K562 (cell line): Measurements from ENCODE around the gene TMEM170A. TPM values are rescaled to one million over a fixed set of nuclear protein-coding genes. Genes with fewer than 3 reads are reported as not detected.

Source experiments
- ATAC-seq: fragments of 200-7000 bp; cut with Tn5 transposase; 3 replicates; pipeline ENCODE4 v1.9.1; 2020; ENCODE audit warnings: moderate library complexity
- Bru-seq: library from RNA; stranded (reverse); fragments of 400-500 nt; gene quantifications from one replicate; lab custom pipeline; 2021; lab: Mats Ljungman, UMichigan
- BruChase-seq, 2 experiments: library from RNA; stranded (reverse); fragments of 400-500 nt; gene quantifications; one replicate each; lab custom pipeline; 2021; lab: Mats Ljungman, UMichigan
- BruUV-seq: library from RNA; stranded (reverse); fragments of 400-500 nt; replicated peaks from 2 replicates; lab custom pipeline; 2021; lab: Mats Ljungman, UMichigan
- CTCF ChIA-PET: fragments of 300-600 bp; formaldehyde crosslinking; extraction: SDS; loops from one replicate; lab custom pipeline; 2021; ENCODE audit warnings: low intra/inter-chr PET ratio; lab: Yijun Ruan, JAX
- POLR2A ChIA-PET: fragments of 300-600, 350-650 bp; sonication (Branson Sonifier 250); formaldehyde crosslinking; extraction: SDS; loops from one replicate; lab custom pipeline; 2021; ENCODE audit warnings: antibody characterized with exemption, inconsistent platforms; lab: Yijun Ruan, JAX
- DNase-seq, 4 experiments: peaks; one replicate each; pipeline versions ENCODE4 v3.0.0 to v3.0.0-alpha.2; 2011 to 2018; ENCODE audit warnings: low spot score in 3 of 4, mixed read lengths in 3 of 4; ENCODE audit errors: extremely low read depth in 1 of 4
- FAIRE-seq: peaks from 2 replicates; lab custom pipeline; 2011; peaks lifted over from hg19 to GRCh38; lab: Jason Lieb, UNC
- H2AFZ ChIP-seq: 2 replicates; pipeline ENCODE4 v1.6.0; 2011; ENCODE audit warnings: low read depth, low read length, control low read depth, inconsistent platforms
- H3K27ac ChIP-seq: fragments of 200-600 bp; 3 replicates; pipeline ENCODE4 v1.8.0; 2011; ENCODE audit warnings: low read depth, mild to moderate bottlenecking, control low read depth, inconsistent platforms, low read length, moderate library complexity, mixed read lengths; ENCODE audit errors: extremely low read depth
- H3K27me3 ChIP-seq, 2 experiments: fragments of 300-600 bp in 1 of 2; 2 replicates in 1 of 2; 3 replicates in 1 of 2; pipeline versions ENCODE4 v1.6.0 to v1.8.0; 2011; ENCODE audit warnings: inconsistent platforms in 2 of 2, low read length in 2 of 2, mild to moderate bottlenecking in 1 of 2, mixed read lengths in 1 of 2, moderate library complexity in 1 of 2; ENCODE audit not compliant: control insufficient read depth in 2 of 2, insufficient read depth in 2 of 2
- H3K36me3 ChIP-seq: fragments of 300-600 bp; 3 replicates; pipeline ENCODE4 v1.8.0; 2011; ENCODE audit warnings: mild to moderate bottlenecking, low read length, inconsistent platforms; ENCODE audit not compliant: control insufficient read depth, insufficient read depth
- H3K4me1 ChIP-seq, 2 experiments: fragments of 200-600 bp in 1 of 2; replicated peaks in 1 of 2; 2 replicates in 1 of 2; 3 replicates in 1 of 2; pipeline versions ENCODE4 v1.5.1 to v1.8.0; 2011; ENCODE audit warnings: inconsistent platforms in 2 of 2, low read length in 2 of 2, mild to moderate bottlenecking in 1 of 2, mixed read lengths in 1 of 2, moderate library complexity in 1 of 2; ENCODE audit not compliant: control insufficient read depth in 2 of 2, insufficient read depth in 2 of 2
- H3K4me2 ChIP-seq: 2 replicates; pipeline ENCODE4 v1.6.1; 2011; ENCODE audit warnings: low read length, control low read depth, inconsistent platforms, mixed read lengths; ENCODE audit not compliant: insufficient read depth
- H3K4me3 ChIP-seq: fragments of 200-600 bp; sonication (generic), shearing (Covaris generic); 2 replicates; pipeline ENCODE4 v1.5.1; 2016; ENCODE audit warnings: control low read depth, inconsistent platforms
- H3K79me2 ChIP-seq: fragments of 200-600 bp; 3 replicates; pipeline ENCODE4 v1.8.0; 2011; ENCODE audit warnings: low read length, inconsistent platforms; ENCODE audit not compliant: control insufficient read depth, insufficient read depth
- H3K9ac ChIP-seq, 2 experiments: 2 replicates each; pipeline versions ENCODE4 v1.6.0 to v1.6.1; 2011; ENCODE audit warnings: low read depth in 2 of 2, low read length in 2 of 2, control low read depth in 1 of 2, inconsistent platforms in 1 of 2, mild to moderate bottlenecking in 1 of 2, mixed read lengths in 1 of 2; ENCODE audit not compliant: insufficient read depth in 1 of 2
- H3K9me1 ChIP-seq: one replicate; pipeline ENCODE4 v1.6.0; 2011; ENCODE audit warnings: inconsistent platforms, mild to moderate bottlenecking, low read length, moderate library complexity; ENCODE audit not compliant: control insufficient read depth, insufficient read depth
- H3K9me3 ChIP-seq: replicated peaks from 2 replicates; pipeline ENCODE4 v1.5.1; 2011; ENCODE audit warnings: low read depth, low read length, inconsistent platforms; ENCODE audit not compliant: control insufficient read depth, insufficient read depth
- H4K20me1 ChIP-seq: replicated peaks from 2 replicates; pipeline ENCODE4 v1.6.1; 2011; ENCODE audit warnings: low read length, inconsistent platforms, mixed read lengths; ENCODE audit not compliant: control insufficient read depth, insufficient read depth
- BRD4 ChIP-seq: fragments of 200-600 bp; sonication (generic); IDR thresholded peaks from 2 replicates; pipeline ENCODE4 v1.6.1; 2017; ENCODE audit warnings: inconsistent platforms
- HDAC8 ChIP-seq: fragments of 450-650 bp; IDR thresholded peaks from 2 replicates; pipeline ENCODE4 v1.6.1; 2016; ENCODE audit warnings: mild to moderate bottlenecking, missing genetic modification characterization, moderate library complexity, missing compliant biosample characterization
- MYC ChIP-seq, 2 experiments: fragments of 250-450 bp in 1 of 2; sonication (Bioruptor Pico) in 1 of 2; IDR thresholded peaks; 2 replicates each; pipeline versions ENCODE4 v1.5.1 to v1.6.1; 2012 to 2021; ENCODE audit warnings: low read depth in 2 of 2, borderline replicate concordance in 1 of 2, improper control_type of control experiment in 1 of 2, low read length in 1 of 2, mild to moderate bottlenecking in 1 of 2, moderate library complexity in 1 of 2
- POLR2AphosphoS5 ChIP-seq: IDR thresholded peaks from 2 replicates; pipeline ENCODE4 v1.6.1; 2011; ENCODE audit warnings: mild to moderate bottlenecking, low read depth, low read length, moderate library complexity; ENCODE audit not compliant: control insufficient read depth, insufficient read depth
- WGBS: fragments of 100-300 bp; shearing (Covaris generic); methylation state at CpG from one replicate; pipeline ENCODE4 v1.1.6; 2016; ENCODE audit warnings: low coverage, mixed read lengths; ENCODE audit not compliant: insufficient coverage; ENCODE audit errors: missing lambda C conversion rate; 5-methylcytosine and 5-hydroxymethylcytosine counted together
- in situ Hi-C: fragments of 300-500 bp; cut with MboI; formaldehyde crosslinking; loops from 4 replicates; pipeline ENCODE4 v1.15.0; 2018; ENCODE audit warnings: inconsistent platforms, mixed read lengths
- intact Hi-C: fragments of 100-400 bp; cut with micrococcal nuclease; formaldehyde crosslinking; loops from 2 replicates; pipeline ENCODE4 v1.14.2; 2022
- long read RNA-seq, 3 experiments: library from polyadenylated mRNA in 2 of 3; library from RNA in 1 of 3; unstranded in 2 of 3; stranded (forward) in 1 of 3; transcript quantifications; one replicate each; pipeline ENCODE4 v2.0.0, GENCODE V29; 2019 to 2022
- polyA minus RNA-seq, 3 experiments: library from RNA; depleted of rRNA, polyadenylated mRNA; stranded (reverse); fragments of >200 nt; gene quantifications; 2 replicates each; pipeline ENCODE4 v1.2.3, GENCODE V29; 2011
- polyA plus RNA-seq, 8 experiments: library from polyadenylated mRNA; depleted of rRNA in 4 of 8; stranded (reverse) in 5 of 8; unstranded in 3 of 8; fragments of >200 nt; fragmentation: Nextera tagmentation in 2 of 8; fragmentation: Illumina TruSeq in 1 of 8; extraction: Ambion mirVana in 2 of 8; extraction: Trizol in 1 of 8; gene quantifications; 2 replicates each; pipeline versions ENCODE4 v1.2.1 to v1.2.3, GENCODE V29; 2011 to 2014; ENCODE audit warnings: inconsistent platforms in 1 of 8, missing spikeins in 1 of 8
- total RNA-seq, 7 experiments: library from RNA; depleted of rRNA in 6 of 7; stranded (reverse); fragments of >200 nt in 6 of 7; fragmentation: Illumina TruSeq in 2 of 7; extraction: Trizol in 2 of 7; gene quantifications; 2 replicates each; pipeline versions ENCODE4 v1.2.1 to v1.2.3, GENCODE V29; 2011 to 2021; ENCODE audit warnings: low replicate concordance in 1 of 7
- TF ChIP-seq, protein P1 (sequence below), 3 experiments: fragments of 200-800 bp in 1 of 3; fragments of 250-450 bp in 1 of 3; fragments of 450-650 bp in 1 of 3; sonication (Bioruptor Pico) in 1 of 3; sonication (Bioruptor generic) in 1 of 3; formaldehyde crosslinking in 1 of 3; IDR thresholded peaks; 2 replicates each; pipeline versions ENCODE4 v1.6.1 to v1.8.0; 2016 to 2022; ENCODE audit warnings: mild to moderate bottlenecking in 2 of 3, missing genetic modification characterization in 2 of 3, missing compliant biosample characterization in 1 of 3, moderate library complexity in 1 of 3

The TMEM170A gene, protein sequence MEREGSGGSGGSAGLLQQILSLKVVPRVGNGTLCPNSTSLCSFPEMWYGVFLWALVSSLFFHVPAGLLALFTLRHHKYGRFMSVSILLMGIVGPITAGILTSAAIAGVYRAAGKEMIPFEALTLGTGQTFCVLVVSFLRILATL
- total RNA-seq (2011; cell fraction: chromatin; rRNA removed; ENCODE audit: low replicate concordance): 30.7 and 44.8 TPM in 2 replicates
- 22.4 and 25.5 TPM in 2 replicates for total RNA-seq (2011; cell fraction: nucleolus; rRNA removed)
- 32.1 and 44.1 TPM in 2 replicates for total RNA-seq (2011; cell fraction: nucleoplasm; rRNA removed)
- total RNA-seq (2014; rRNA removed) (11.3 and 15.0 TPM in 2 replicates), total RNA-seq (2014; rRNA removed; fragmentation: Illumina TruSeq; extraction: Trizol) (17.6 and 18.2 TPM in 2 replicates), total RNA-seq (2015; rRNA removed; fragmentation: Illumina TruSeq; extraction: Trizol) (18.4 and 19.0 TPM in 2 replicates), total RNA-seq (2021) (16.6 and 18.0 TPM in 2 replicates), polyA plus RNA-seq (2011; rRNA removed) (28.3 and 30.2 TPM in 2 replicates), polyA plus RNA-seq (2014; fragmentation: Illumina TruSeq; extraction: Trizol) (9.2 and 11.2 TPM in 2 replicates), polyA plus RNA-seq (2014; fragmentation: Nextera tagmentation; extraction: Ambion mirVana) (1 to 10 TPM; 6.1 to 7.3 TPM), polyA plus RNA-seq (2014; rRNA removed) (10.0 and 10.2 TPM in 2 replicates), polyA minus RNA-seq (2011; rRNA and poly(A)+ RNA removed) (27.1 and 27.2 TPM in 2 replicates), Bru-seq, nascent RNA (percentile 64 among the genes with signal in this experiment), BruChase-seq, experiment 1, labeled RNA remaining after a 2-hour chase (percentile 85 among the genes with signal in this experiment), BruChase-seq, experiment 2, labeled RNA remaining after a 6-hour chase (percentile 92 among the genes with signal in this experiment)
- polyA plus RNA-seq (2011; cell fraction: cytosol; rRNA removed): 11.9 and 20.5 TPM in 2 replicates
- polyA plus RNA-seq (2011; cell fraction: nucleus; rRNA removed): 13.3 and 13.8 TPM in 2 replicates
- polyA plus RNA-seq (2012): 9.2 and 10.2 TPM in 2 replicates
- 10.6 and 13.2 TPM in 2 replicates for polyA minus RNA-seq (2011; cell fraction: cytosol; rRNA and poly(A)+ RNA removed)
- polyA minus RNA-seq (2011; cell fraction: nucleus; rRNA and poly(A)+ RNA removed): 8.9 and 17.3 TPM in 2 replicates
- long read RNA-seq, experiment 1, full-length matches to known transcripts: 51 of 77 reads
- long read RNA-seq, experiment 1, partial matches to known transcripts: 4 of 77 reads
- long read RNA-seq, experiment 1, other reads (novel, unspliced or antisense): 22 of 77 reads
- long read RNA-seq, experiment 2, partial matches to known transcripts: 0 of 4 reads
- long read RNA-seq, experiment 2, other reads (novel, unspliced or antisense): 4 of 4 reads
- long read RNA-seq, experiment 3, full-length matches to known transcripts: 14 of 16 reads
- long read RNA-seq, experiment 3, partial matches to known transcripts: 0 of 16 reads
- long read RNA-seq, experiment 3, other reads (novel, unspliced or antisense): 2 of 16 reads

DNA sequence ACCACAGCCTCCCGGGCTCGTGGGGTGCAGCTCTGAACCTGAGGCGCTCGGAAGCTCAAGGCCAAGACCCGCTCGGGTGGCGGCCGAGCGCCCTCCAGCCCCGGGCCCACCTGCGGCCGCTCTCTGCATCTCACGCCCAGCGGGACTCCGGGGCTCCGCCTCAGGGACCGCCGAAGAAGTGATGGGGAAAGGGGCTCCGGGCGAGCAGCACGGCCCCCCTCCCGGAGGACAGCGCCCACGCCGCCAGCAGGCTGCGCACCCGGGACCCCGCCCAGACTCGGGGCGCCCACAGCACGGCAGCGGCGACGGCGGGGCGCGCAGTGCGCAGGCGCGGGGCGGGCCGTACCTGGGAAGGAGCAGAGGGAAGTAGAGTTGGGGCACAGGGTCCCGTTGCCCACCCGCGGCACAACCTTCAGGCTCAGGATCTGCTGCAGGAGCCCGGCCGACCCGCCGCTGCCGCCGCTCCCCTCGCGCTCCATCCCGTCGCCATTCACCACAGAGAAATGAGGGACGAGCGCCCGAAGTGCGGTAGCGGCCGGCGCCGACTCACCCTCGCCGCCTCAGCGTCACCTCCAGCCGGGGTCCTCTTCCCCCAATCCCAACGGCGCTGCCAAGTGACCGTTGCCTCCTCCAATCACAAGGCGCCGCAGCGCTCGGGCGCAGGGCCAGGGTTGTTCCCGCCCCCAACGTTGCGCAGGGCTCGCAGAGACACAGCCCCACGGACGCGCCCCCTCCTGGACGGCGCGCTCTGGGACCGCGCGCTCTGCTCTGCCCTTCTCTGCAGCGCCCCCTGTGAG is at the start of gene TMEM170A:
TMEM170A (minus strand) TSS at position 568 of the 797 bp plus-strand sequence; CDS start at position 479, 89 bp downstream.
- H3K9me3 ChIP-seq: no peaks in the 10 kb centered on the region
- intact Hi-C loops (loop anchor here (2.0 to 5.0 kb wide), 4 partner anchors 32 to 266 kb away; partner anchors contain the start of genes ADAT1 and CFDP1), in situ Hi-C loops (no loop called here)
- H3K27ac ChIP-seq: peak within 1 kb of the TSS; percentile 92
- DNase-seq (peak; percentile 97 to 99 (median 97)), FAIRE-seq (peak; percentile 95), ATAC-seq (peak; percentile 98)
- peaks cover 7% of the 10 kb centered on the region; the same call in 2 of the 3 replicates for H3K36me3 ChIP-seq
- CTCF ChIA-PET: interaction anchor here (0.7 to 1.7 kb wide), 5 partner anchors 31 to 265 kb away, joined by 3 to 6 read pairs (median 4); no protein-coding TSS in a partner anchor
- H3K79me2 ChIP-seq: peaks cover 44% of the 10 kb centered on the region
- POLR2A ChIA-PET: interaction anchor here (0.7 to 1.7 kb wide), 5 partner anchors 10 to 31 kb away, joined by 4 to 7 read pairs (median 5); partner anchors contain the start of gene CFDP1
- H4K20me1 ChIP-seq: no peaks in the 10 kb centered on the region
- WGBS: under 1% methylated on average over 58 of the region's 89 CpGs
- H2AFZ ChIP-seq: peak within 1 kb of the TSS; percentile 98
- peak within 1 kb of the TSS; percentile 82 to 94 for H3K9ac ChIP-seq
- H3K27me3 ChIP-seq: no peaks in the 10 kb centered on the region
- peak within 1 kb of the TSS; percentile 78 for H3K4me3 ChIP-seq
- peaks cover 3 to 9% of the 10 kb centered on the region in 2 experiments; a peak in 4 of 5 replicates for H3K4me1 ChIP-seq
- H3K4me2 ChIP-seq: peak within 1 kb of the TSS; percentile 87
- BruUV-seq: no TSS peak
- no peaks in the 10 kb centered on the region for H3K9me1 ChIP-seq
- TF ChIP-seq POLR2AphosphoS5 (peak; percentile 84; the same call in 1 of the 2 replicates), BRD4 (no peak), MYC (IDR thresholded peaks at IDR 0.05; ENCODE audit: low read depth, low read length) (peak; percentile 86), MYC (CRISPR knock-in tag; IDR thresholded peaks at IDR 0.05; ENCODE audit: borderline replicate concordance, low read depth) (0 out of 2 replicates have a peak, but pooled peaks have one; percentile 68), HDAC8 (tag) (0 out of 2 replicates have a peak, but pooled peaks have one; percentile 41)
- TF ChIP-seq, protein P1, sequence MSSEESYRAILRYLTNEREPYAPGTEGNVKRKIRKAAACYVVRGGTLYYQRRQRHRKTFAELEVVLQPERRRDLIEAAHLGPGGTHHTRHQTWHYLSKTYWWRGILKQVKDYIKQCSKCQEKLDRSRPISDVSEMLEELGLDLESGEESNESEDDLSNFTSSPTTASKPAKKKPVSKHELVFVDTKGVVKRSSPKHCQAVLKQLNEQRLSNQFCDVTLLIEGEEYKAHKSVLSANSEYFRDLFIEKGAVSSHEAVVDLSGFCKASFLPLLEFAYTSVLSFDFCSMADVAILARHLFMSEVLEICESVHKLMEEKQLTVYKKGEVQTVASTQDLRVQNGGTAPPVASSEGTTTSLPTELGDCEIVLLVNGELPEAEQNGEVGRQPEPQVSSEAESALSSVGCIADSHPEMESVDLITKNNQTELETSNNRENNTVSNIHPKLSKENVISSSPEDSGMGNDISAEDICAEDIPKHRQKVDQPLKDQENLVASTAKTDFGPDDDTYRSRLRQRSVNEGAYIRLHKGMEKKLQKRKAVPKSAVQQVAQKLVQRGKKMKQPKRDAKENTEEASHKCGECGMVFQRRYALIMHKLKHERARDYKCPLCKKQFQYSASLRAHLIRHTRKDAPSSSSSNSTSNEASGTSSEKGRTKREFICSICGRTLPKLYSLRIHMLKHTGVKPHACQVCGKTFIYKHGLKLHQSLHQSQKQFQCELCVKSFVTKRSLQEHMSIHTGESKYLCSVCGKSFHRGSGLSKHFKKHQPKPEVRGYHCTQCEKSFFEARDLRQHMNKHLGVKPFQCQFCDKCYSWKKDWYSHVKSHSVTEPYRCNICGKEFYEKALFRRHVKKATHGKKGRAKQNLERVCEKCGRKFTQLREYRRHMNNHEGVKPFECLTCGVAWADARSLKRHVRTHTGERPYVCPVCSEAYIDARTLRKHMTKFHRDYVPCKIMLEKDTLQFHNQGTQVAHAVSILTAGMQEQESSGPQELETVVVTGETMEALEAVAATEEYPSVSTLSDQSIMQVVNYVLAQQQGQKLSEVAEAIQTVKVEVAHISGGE (CRISPR knock-in tag; IDR thresholded peaks at IDR 0.05): peak in 1 of 3 experiments; percentile 23; a peak in 1 of 6 replicates
